Fibroblast of lung (primary cell): ENCODE data around the gene DSG2. TPM values are rescaled to one million over a fixed set of nuclear protein-coding genes. Genes with fewer than 3 reads are reported as not detected.

ENCODE experiments used
- DNase-seq, 2 donors: peaks; one replicate each; pipeline versions ENCODE4 v3.0.0 to v3.0.0-alpha.2; 2010; ENCODE audit warnings: low read depth in 2 of 2
- H2AFZ ChIP-seq: 2 replicates; pipeline ENCODE4 v1.5.1; 2012; ENCODE audit warnings: low read length, control low read depth, inconsistent platforms
- H3K27ac ChIP-seq: 2 replicates; pipeline ENCODE4 v1.5.1; 2011; ENCODE audit warnings: low read length, control low read depth; ENCODE audit not compliant: insufficient read depth
- H3K27me3 ChIP-seq: 2 replicates; pipeline ENCODE4 v1.5.1; 2011; ENCODE audit warnings: mild to moderate bottlenecking, low read length; ENCODE audit not compliant: control insufficient read depth, insufficient read depth
- H3K36me3 ChIP-seq: 2 replicates; pipeline ENCODE4 v1.5.1; 2011; ENCODE audit warnings: low read length; ENCODE audit not compliant: control insufficient read depth, insufficient read depth
- H3K4me1 ChIP-seq: 2 replicates; pipeline ENCODE4 v1.5.1; 2011; ENCODE audit warnings: low read length; ENCODE audit not compliant: control insufficient read depth, insufficient read depth; ENCODE audit errors: extremely low read depth
- H3K4me2 ChIP-seq: 2 replicates; pipeline ENCODE4 v1.5.1; 2011; ENCODE audit warnings: low read length, control low read depth; ENCODE audit not compliant: insufficient read depth; ENCODE audit errors: extremely low read depth
- H3K4me3 ChIP-seq, 4 experiments: fragments of 200-600 bp in 1 of 4; sonication (generic) in 1 of 4; replicated peaks in 1 of 4; 2 replicates each; pipeline ENCODE4 v1.5.1; 2011 to 2016; ENCODE audit warnings: low read length in 4 of 4, low read depth in 3 of 4, mild to moderate bottlenecking in 3 of 4, control low read depth in 2 of 4, inconsistent platforms in 1 of 4, mixed read lengths in 1 of 4; ENCODE audit not compliant: insufficient read depth in 1 of 4; ENCODE audit errors: control extremely low read depth in 1 of 4
- H3K79me2 ChIP-seq: 2 replicates; pipeline ENCODE4 v1.5.1; 2012; ENCODE audit warnings: mild to moderate bottlenecking, low read length, inconsistent platforms; ENCODE audit not compliant: control insufficient read depth, insufficient read depth
- H3K9ac ChIP-seq: 2 replicates; pipeline ENCODE4 v1.5.1; 2011; ENCODE audit warnings: mild to moderate bottlenecking, low read length, control low read depth; ENCODE audit not compliant: insufficient read depth
- H3K9me3 ChIP-seq: 2 replicates; pipeline ENCODE4 v1.5.1; 2012; ENCODE audit warnings: low read depth, low read length; ENCODE audit not compliant: control insufficient read depth, insufficient read depth
- H4K20me1 ChIP-seq: 2 replicates; pipeline ENCODE4 v1.5.1; 2011; ENCODE audit warnings: low read length; ENCODE audit not compliant: control insufficient read depth, insufficient read depth; ENCODE audit errors: extremely low read depth
- CTCF ChIP-seq, 2 donors: IDR thresholded peaks in 1 of 2; conservative IDR thresholded peaks in 1 of 2; 1 replicate in 1 of 2; 2 replicates in 1 of 2; pipeline ENCODE4 v1.5.1; 2011 to 2012; ENCODE audit warnings: low read length in 2 of 2, control low read depth in 1 of 2, inconsistent platforms in 1 of 2, low read depth in 1 of 2, mild to moderate bottlenecking in 1 of 2
- EZH2 ChIP-seq: IDR thresholded peaks from 2 replicates; pipeline ENCODE4 v1.5.1; 2012; ENCODE audit warnings: low read length, control low read depth, mild to moderate bottlenecking; ENCODE audit errors: missing control alignments
- polyA plus RNA-seq, 2 donors: library from polyadenylated mRNA; depleted of rRNA in 1 of 2; stranded (reverse) in 1 of 2; unstranded in 1 of 2; fragments of >200 nt; gene quantifications; 2 replicates each; pipeline ENCODE4 v1.2.1, GENCODE V29; 2011 to 2012; ENCODE audit warnings: missing spikeins in 1 of 2
- total RNA-seq: library from RNA; depleted of rRNA; stranded (reverse); fragments of >200 nt; gene quantifications from 2 replicates; pipeline ENCODE4 v1.2.1, GENCODE V29; 2014

The DSG2 gene
- total and polyA plus RNA-seq, 2 donors (not counting 1 experiment from before 2014, with no cell fraction given): 0.33 to 1.1 TPM

GRCh38 chr18:31592506-31593157 is 94.7 kb downstream of the DSG2 start:
- Histone ChIP-seq H3K4me2 (no peak overlapping the region), H3K4me3 (no peak overlapping the region), H2AFZ (no peak overlapping the region), H3K4me1 (no peaks in the 10 kb centered on the region), H3K27me3 (no peaks in the 10 kb centered on the region), H3K9me3 (no peaks in the 10 kb centered on the region), H3K79me2 (no peaks in the 10 kb centered on the region), H3K27ac (no peak overlapping the region), H3K36me3 (no peaks in the 10 kb centered on the region), H4K20me1 (no peaks in the 10 kb centered on the region), H3K9ac (no peak overlapping the region)
- TF ChIP-seq EZH2: no peak
- no peak for TF ChIP-seq CTCF (conservative IDR thresholded peaks at IDR 0.05 in 1 of 2, IDR thresholded peaks at IDR 0.05 in 1 of 2; ENCODE audit: low read depth in 1 of 2, low read length in 2 of 2)
- no peak for DNase-seq

GRCh38 chr18:31595121-31595771 is 97.3 kb downstream of the DSG2 start:
- Histone ChIP-seq H3K79me2 (no peaks in the 10 kb centered on the region), H3K4me1 (no peaks in the 10 kb centered on the region), H2AFZ (no peak overlapping the region), H3K27me3 (no peaks in the 10 kb centered on the region), H3K36me3 (no peaks in the 10 kb centered on the region), H3K9ac (no peak overlapping the region), H3K27ac (no peak overlapping the region), H3K9me3 (no peaks in the 10 kb centered on the region), H3K4me3 (no peak overlapping the region), H4K20me1 (no peaks in the 10 kb centered on the region), H3K4me2 (no peak overlapping the region)
- TF ChIP-seq EZH2 (no peak), CTCF (conservative IDR thresholded peaks at IDR 0.05 in 1 of 2, IDR thresholded peaks at IDR 0.05 in 1 of 2; ENCODE audit: low read depth in 1 of 2, low read length in 2 of 2) (no peak)
- DNase-seq: peak in 1 of 2 donors; percentile 56

GRCh38 chr18:31596081-31596872 is 98.3 kb downstream of the DSG2 start:
- Histone ChIP-seq H3K79me2 (no peaks in the 10 kb centered on the region), H3K36me3 (no peaks in the 10 kb centered on the region), H3K4me3 (no peak overlapping the region), H3K9ac (no peak overlapping the region), H2AFZ (no peak overlapping the region), H3K27ac (no peak overlapping the region), H4K20me1 (no peaks in the 10 kb centered on the region), H3K9me3 (no peaks in the 10 kb centered on the region), H3K4me1 (no peaks in the 10 kb centered on the region), H3K4me2 (no peak overlapping the region), H3K27me3 (no peaks in the 10 kb centered on the region)
- DNase-seq: peak in 1 of 2 donors; percentile 53
- TF ChIP-seq EZH2: no peak
- no peak for TF ChIP-seq CTCF (conservative IDR thresholded peaks at IDR 0.05 in 1 of 2, IDR thresholded peaks at IDR 0.05 in 1 of 2; ENCODE audit: low read depth in 1 of 2, low read length in 2 of 2)
